Measurements from ENCODE around the gene AHCYL1.

Gene AHCYL1

DNA sequence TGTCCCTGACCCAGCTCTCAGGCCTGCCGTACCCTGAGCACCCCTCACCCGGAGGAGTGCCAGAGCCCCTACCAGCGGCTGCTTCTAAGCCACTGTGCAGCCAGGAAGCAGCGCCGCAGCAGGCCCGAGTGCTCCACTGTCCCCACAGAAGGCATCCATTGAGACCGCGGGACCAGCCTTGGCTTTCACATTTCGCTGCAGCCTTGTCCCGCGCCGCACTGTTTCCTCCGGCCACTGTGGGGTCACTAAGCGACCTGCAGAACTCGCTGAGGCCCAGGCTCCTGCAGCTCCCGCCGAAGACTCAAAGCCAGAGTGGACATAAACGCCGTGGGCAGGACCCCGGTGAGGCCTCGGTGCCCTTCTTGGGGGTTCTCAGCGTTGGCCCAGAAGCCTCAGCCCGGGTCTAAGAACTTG is 82.9 kb downstream of the AHCYL1 start:
- peak overlapping the region; percentile 65 for H3K4me3 Mint-ChIP-seq
- no peak for ATAC-seq
- peaks cover 15% of the 10 kb centered on the region for H3K4me1 Mint-ChIP-seq
- no peaks in the 10 kb centered on the region for H3K36me3 Mint-ChIP-seq
- H3K9me3 Mint-ChIP-seq, result no peaks in the 10 kb centered on the region
- no peak overlapping the region for H3K27ac Mint-ChIP-seq
- no peak for DNase-seq (ENCODE audit: low spot score in 2 of 2)

DNA sequence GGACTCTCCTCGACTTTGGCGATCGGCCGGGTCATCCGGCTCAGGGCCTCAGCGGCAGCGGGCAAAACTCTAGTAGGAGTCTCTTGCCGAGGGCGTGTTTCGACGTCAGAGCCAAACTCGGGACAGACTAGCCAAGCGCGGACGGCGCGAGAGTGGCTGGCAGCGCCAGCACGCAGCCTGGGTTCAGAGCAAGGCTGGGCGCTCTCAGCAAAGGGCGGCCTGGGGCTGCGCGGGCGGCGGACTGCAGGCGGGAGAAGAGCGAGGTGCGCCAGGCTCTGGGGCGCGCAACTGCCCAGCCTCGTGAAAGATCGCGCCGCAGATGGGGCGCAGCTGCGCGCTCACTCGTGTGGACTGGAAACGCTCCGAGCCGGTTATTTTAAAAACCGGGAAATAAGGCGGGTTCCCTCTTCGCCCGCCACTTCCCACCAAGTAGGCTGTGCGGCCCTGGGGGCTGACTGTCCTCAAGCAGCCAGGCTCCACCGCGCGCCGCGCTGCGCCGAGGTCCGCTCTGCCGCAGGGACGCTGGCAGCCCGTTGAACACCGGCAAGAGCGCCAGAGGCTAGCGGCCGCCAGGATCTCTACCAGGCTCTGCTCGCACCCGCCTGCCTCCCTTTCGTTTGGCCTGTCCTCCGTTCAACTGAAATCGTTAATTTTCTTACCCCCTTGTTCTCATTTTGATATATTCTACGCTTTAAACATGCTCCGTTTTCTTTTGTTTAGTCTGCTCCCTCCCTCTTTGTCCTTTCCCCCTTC is 83.5 kb downstream of the AHCYL1 start:
- H3K27ac Mint-ChIP-seq, result no peak overlapping the region
- H3K4me1 Mint-ChIP-seq, result peaks cover 15% of the 10 kb centered on the region
- DNase-seq (ENCODE audit: low spot score in 2 of 2), result no peak
- no peak for ATAC-seq
- no peaks in the 10 kb centered on the region for H3K36me3 Mint-ChIP-seq
- H3K9me3 Mint-ChIP-seq, result no peaks in the 10 kb centered on the region
- peak overlapping the region; percentile 65 for H3K4me3 Mint-ChIP-seq

DNA sequence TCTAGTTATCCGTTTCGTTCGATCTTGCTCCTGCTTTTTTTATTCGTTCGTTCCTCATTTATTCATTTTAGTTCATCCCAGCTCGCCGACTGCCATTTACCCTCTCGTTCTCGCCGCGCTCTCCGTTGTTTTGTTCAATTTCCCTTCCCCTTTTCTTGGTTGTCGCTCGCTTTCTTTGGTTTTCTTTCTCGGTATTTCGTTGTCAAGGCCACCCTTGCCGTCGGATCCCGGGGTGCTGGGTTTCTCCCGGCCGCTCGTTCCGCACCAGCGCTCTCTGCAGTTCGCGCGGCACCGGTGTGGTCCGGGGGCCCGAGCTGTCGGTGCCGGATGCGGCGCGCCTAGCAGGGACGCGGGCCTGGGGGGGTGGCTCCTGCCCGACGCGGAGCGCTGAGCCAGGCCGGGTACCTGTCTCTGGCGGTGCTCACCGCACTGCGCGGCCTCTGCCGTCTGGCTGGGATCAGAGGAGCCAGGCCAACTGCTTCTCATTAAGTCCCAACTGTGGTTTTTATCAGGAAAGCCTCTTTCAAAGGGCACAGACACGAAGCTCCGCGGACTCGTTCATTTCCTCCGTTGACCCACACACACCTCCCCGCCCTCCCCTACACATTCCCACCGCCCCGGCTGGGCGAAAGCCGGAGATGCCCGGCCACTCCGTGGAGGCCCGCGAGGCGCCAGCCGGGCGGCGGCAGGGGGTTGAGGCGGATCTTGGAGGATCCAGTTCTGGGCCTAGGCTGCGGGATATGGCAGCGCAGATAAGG is 84.3 kb downstream of the AHCYL1 start:
- H3K36me3 Mint-ChIP-seq, result no peaks in the 10 kb centered on the region
- peaks cover 15% of the 10 kb centered on the region for H3K4me1 Mint-ChIP-seq
- no peaks in the 10 kb centered on the region for H3K9me3 Mint-ChIP-seq
- peak overlapping the region; percentile 65 for H3K4me3 Mint-ChIP-seq
- ATAC-seq, result peak; percentile 33
- H3K27ac Mint-ChIP-seq, result no peak overlapping the region
- DNase-seq (ENCODE audit: low spot score in 2 of 2), result no peak

DNA sequence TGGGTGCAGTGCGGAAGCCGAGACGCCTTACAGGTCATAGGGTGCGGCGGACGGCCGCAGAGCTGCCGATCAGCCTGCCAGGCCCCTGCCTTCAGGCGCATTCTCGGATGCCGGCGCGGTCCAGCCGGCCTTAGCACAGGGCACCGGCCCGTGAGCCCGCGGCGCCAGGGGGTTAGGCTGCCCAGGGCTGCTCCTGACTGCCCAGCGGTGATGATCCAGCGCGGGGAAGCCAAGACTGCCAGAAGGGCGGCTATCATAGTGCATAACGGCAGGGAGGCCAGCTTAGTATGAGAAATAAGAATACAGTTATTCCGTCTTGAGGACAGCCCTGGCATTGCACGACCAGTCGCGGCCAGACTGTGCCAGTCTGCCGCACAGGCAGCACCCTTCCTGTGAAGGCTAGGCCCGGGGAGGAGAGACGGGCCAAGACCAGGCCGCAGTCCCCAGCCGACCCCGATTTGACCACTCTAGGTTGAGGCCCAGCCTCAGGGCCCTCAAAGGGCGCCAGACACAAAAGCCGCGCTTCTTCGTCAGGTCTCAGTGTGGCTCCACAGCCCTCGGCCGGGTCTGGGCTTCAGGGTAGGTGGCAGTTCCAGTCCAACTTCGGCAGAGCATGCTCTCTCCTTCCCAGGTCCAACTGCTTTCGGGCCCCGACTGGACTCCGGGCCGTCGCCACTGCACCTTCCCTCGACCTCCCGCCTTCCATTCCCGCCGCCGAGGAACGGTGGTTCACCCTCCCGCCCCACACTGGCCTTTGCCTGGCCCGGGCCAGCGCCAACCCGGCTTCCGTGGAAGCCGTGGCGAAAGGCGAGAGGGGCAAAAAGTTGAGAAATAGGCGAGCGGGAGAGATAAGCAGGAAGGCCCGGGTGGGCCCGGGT is 85.1 kb downstream of the AHCYL1 start:
- peak overlapping the region; percentile 65 for H3K4me3 Mint-ChIP-seq
- H3K4me1 Mint-ChIP-seq, result peaks cover 15% of the 10 kb centered on the region
- H3K9me3 Mint-ChIP-seq, result no peaks in the 10 kb centered on the region
- no peak for DNase-seq (ENCODE audit: low spot score in 2 of 2)
- no peaks in the 10 kb centered on the region for H3K36me3 Mint-ChIP-seq
- ATAC-seq, result peak; percentile 24
- H3K27ac Mint-ChIP-seq, result no peak overlapping the region

DNA sequence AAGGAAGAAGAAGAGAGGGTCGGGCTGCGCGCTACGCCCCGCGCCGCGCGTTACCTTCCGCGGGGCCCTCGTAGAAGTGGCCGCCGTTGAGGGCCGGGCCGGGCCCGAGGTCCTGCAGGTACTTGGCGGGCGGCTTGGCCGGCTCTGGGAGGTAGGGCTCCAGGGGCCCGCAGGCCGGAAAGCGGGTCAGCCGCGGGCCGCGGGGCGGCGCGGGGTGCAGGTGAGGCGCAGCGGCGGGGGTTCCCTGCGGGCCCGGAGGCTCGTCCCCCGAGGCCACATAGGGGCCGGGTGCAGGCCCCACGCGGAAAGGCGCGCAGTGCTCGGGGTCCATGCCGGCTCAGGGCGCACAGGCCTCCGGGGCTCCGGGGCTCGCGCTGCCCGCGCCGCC is 85.7 kb downstream of the AHCYL1 start:
- ATAC-seq (no peak), DNase-seq (ENCODE audit: low spot score in 2 of 2) (no peak)
- Mint-ChIP-seq H3K4me1 (peaks cover 15% of the 10 kb centered on the region), H3K27ac (no peak overlapping the region), H3K36me3 (no peaks in the 10 kb centered on the region), H3K4me3 (peak overlapping the region; percentile 65), H3K9me3 (no peaks in the 10 kb centered on the region)

DNA sequence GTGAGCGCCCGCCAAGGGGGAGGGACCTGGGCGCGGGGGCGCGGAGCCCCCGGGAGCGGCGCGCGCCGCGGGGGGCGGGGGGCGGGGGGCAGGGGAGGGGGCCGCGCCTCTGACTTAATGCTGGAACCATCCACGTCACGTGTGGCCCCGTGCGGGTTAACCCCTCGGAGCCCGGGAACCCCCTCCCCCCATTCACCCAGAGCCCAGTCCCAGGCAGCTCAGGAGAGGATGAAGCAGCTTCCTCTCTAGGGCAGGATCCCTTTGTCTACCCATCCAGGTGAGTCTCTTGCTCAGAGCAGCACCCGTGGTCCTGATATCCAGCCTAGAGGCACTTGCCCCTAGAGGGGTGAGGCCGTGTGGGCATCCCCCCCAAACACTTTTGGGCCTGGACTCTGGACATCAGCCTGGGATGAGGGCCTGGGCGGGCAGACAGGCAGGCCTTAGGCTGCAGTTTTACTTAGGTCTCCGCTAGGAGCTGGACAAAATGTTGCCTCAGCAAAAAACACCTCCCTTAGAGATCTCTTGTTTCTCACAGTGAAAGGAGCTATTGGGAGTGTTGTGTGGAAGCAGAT is 86.2 kb downstream of the AHCYL1 start, which contains the start of gene ALX3:
Gene ALX3, minus strand, starts transcription at position 2 of the 572 bp plus-strand sequence. CDS start 60 bp downstream, outside the sequence.
- ATAC-seq (no peak), DNase-seq (ENCODE audit: low spot score in 2 of 2) (no peak)
- Mint-ChIP-seq H3K4me1 (peaks cover 15% of the 10 kb centered on the region), H3K4me3 (peak within 1 kb of the TSS; percentile 65), H3K27ac (no peak within 1 kb of the TSS), H3K36me3 (no peaks in the 10 kb centered on the region), H3K9me3 (no peaks in the 10 kb centered on the region)

Measured in stimulated activated effector memory CD8-positive, alpha-beta T cell treated with anti-CD3 and anti-CD28 coated beads, Interleukin-12 subunit alpha, Interleukin-12 subunit beta, amount 100 ng/mL, for 72 hours (primary cell).